Calu3 (cell line): ENCODE data around the gene IQGAP1. TPM values are rescaled to one million over a fixed set of nuclear protein-coding genes. Genes with fewer than 3 reads are reported as not detected.
"Not testable (repeated sequence)": the region's sequence is repeated elsewhere in the genome, so short reads cannot be mapped to it uniquely, and the experiment has no call there.

Experiments used
- BruUV-seq: library from RNA; stranded (reverse); fragments of 400-500 nt; replicated peaks from 2 replicates; lab custom pipeline; 2021; lab: Mats Ljungman, UMichigan
- CTCF ChIA-PET: fragments of 300-600 bp; sonication (Branson Sonifier 250); formaldehyde crosslinking; loops from one replicate; lab custom pipeline; 2022; ENCODE audit warnings: antibody characterized with exemption; lab: Charles Lee
- DNase-seq: peaks from one replicate; pipeline ENCODE4 v3.0.0; 2022
- H3K27ac Mint-ChIP-seq: one replicate; pipeline ENCODE4 v1.8.0; 2022; ENCODE audit warnings: mixed read lengths; ENCODE audit not compliant: unreplicated experiment
- H3K27me3 Mint-ChIP-seq: one replicate; pipeline ENCODE4 v1.8.0; 2022; ENCODE audit warnings: mixed read lengths; ENCODE audit not compliant: unreplicated experiment
- H3K36me3 Mint-ChIP-seq: one replicate; pipeline ENCODE4 v1.8.0; 2022; ENCODE audit warnings: mild to moderate bottlenecking, moderate library complexity, mixed read lengths; ENCODE audit not compliant: insufficient read depth, unreplicated experiment
- H3K4me1 Mint-ChIP-seq: one replicate; pipeline ENCODE4 v1.8.0; 2022; ENCODE audit warnings: mild to moderate bottlenecking, low read depth, mixed read lengths; ENCODE audit not compliant: unreplicated experiment
- H3K4me3 Mint-ChIP-seq: one replicate; pipeline ENCODE4 v1.8.0; 2022; ENCODE audit warnings: mild to moderate bottlenecking, low read depth, moderate library complexity, mixed read lengths; ENCODE audit not compliant: unreplicated experiment
- H3K9me3 Mint-ChIP-seq: one replicate; pipeline ENCODE4 v1.8.0; 2022; ENCODE audit warnings: low read depth, mixed read lengths; ENCODE audit not compliant: unreplicated experiment
- intact Hi-C: fragments of 100-400 bp; cut with micrococcal nuclease; formaldehyde crosslinking; loops from one replicate; pipeline ENCODE4 v1.10.0; 2022; ENCODE audit not compliant: unreplicated experiment
- total RNA-seq: library from RNA; stranded (reverse); gene quantifications from 2 replicates; pipeline ENCODE4 v1.2.3, GENCODE V29; 2022
- TF ChIP-seq, protein P1 (sequence below): fragments of 200-600 bp; IDR thresholded peaks from one replicate; pipeline ENCODE4 v1.8.0; 2022; ENCODE audit warnings: antibody characterized with exemption; ENCODE audit not compliant: unreplicated experiment

IQGAP1 gene
- total RNA-seq, 1 experiment from 2014 or later, result 206 TPM

DNA sequence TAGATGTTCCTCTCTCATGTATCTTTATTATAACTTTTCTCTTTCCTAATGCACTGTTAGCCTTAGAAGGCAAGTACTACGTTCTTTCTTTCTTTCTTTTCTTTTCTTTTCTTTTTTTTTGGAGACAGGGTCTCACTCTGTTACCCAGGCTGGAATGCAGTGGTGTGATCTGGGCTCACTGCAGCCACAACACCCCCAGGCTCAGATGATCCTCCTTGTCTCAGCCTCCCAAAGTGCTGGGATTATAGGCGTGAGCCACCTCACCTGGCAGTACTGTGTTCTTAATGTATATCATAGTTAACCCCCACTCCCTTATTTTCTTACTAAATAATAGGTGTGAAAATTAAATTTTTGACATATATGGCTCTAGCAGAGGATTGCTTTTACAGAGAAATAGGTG lies 23.1 kb downstream of the IQGAP1 start:
- peaks cover 2% of the 10 kb centered on the region for H3K9me3 Mint-ChIP-seq
- H3K27me3 Mint-ChIP-seq, result no peaks in the 10 kb centered on the region
- no TSS peak for BruUV-seq
- peaks cover 77% of the 10 kb centered on the region for H3K4me1 Mint-ChIP-seq
- no peak for DNase-seq
- peak overlapping the region; percentile 4 for H3K27ac Mint-ChIP-seq
- TF ChIP-seq, protein P1, sequence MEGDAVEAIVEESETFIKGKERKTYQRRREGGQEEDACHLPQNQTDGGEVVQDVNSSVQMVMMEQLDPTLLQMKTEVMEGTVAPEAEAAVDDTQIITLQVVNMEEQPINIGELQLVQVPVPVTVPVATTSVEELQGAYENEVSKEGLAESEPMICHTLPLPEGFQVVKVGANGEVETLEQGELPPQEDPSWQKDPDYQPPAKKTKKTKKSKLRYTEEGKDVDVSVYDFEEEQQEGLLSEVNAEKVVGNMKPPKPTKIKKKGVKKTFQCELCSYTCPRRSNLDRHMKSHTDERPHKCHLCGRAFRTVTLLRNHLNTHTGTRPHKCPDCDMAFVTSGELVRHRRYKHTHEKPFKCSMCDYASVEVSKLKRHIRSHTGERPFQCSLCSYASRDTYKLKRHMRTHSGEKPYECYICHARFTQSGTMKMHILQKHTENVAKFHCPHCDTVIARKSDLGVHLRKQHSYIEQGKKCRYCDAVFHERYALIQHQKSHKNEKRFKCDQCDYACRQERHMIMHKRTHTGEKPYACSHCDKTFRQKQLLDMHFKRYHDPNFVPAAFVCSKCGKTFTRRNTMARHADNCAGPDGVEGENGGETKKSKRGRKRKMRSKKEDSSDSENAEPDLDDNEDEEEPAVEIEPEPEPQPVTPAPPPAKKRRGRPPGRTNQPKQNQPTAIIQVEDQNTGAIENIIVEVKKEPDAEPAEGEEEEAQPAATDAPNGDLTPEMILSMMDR, result no peak
- CTCF ChIA-PET, result no interaction called here
- peaks cover 24% of the 10 kb centered on the region for H3K36me3 Mint-ChIP-seq
- no peak overlapping the region for H3K4me3 Mint-ChIP-seq
- intact Hi-C loops, result loop anchor here (5.0 kb wide), 1 partner anchor 74 kb away; no protein-coding TSS in a partner anchor

DNA sequence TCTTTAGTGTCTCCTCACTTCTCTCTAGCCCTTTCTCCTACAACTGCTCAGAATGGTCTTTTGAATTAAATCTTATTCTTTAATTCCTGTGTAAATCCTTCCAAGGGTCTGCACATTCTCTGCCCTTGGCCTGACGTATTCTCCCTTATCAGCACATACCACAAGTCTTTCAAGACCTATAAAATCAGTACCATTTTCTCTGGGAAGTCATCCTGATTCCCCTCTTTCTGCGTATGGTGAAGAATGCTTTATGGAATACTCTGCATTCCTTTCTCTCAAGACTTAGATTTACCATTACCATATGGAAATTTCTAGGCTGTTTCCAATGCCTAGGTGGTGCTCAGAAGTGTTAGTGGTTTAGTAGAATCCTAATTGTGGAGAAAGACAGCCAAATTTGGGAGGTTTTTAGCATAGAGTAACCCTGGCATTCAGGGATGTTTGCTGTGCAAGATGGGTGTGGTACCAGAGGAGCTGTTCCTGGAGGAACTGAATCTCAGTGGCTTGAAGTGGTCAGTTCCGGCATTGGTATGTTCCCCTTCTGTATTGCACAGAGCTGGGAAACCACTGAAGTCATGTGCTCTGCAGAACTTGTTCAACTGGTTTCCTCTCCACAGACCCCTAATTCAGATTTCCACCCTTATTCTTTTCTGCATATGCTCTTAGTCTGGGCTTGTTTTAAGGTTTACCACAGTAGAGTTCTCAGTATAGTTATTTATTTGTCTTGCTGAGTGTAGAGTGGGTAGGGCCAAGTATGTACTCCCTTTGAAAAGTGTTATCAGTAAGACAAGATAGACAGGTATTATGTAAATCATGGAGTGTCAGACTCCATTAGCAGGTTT lies 24.5 kb downstream of the IQGAP1 start:
- Mint-ChIP-seq H3K4me1 (peaks cover 63% of the 10 kb centered on the region), H3K27ac (peak overlapping the region; percentile 92), H3K36me3 (peaks cover 24% of the 10 kb centered on the region), H3K27me3 (no peaks in the 10 kb centered on the region), H3K9me3 (peaks cover 2% of the 10 kb centered on the region), H3K4me3 (peak overlapping the region; percentile 55)
- CTCF ChIA-PET, result interaction anchor here (0.8 to 2.6 kb wide), 7 partner anchors 10 to 66 kb away, joined by 3 to 11 read pairs (median 5); partner anchors contain the start of gene IQGAP1
- TF ChIP-seq, protein P1, result no peak
- DNase-seq, result peak; percentile 79
- intact Hi-C loops, result loop anchor here (1.0 to 5.0 kb wide), 2 partner anchors 10 to 75 kb away; no protein-coding TSS in a partner anchor
- no TSS peak for BruUV-seq

DNA sequence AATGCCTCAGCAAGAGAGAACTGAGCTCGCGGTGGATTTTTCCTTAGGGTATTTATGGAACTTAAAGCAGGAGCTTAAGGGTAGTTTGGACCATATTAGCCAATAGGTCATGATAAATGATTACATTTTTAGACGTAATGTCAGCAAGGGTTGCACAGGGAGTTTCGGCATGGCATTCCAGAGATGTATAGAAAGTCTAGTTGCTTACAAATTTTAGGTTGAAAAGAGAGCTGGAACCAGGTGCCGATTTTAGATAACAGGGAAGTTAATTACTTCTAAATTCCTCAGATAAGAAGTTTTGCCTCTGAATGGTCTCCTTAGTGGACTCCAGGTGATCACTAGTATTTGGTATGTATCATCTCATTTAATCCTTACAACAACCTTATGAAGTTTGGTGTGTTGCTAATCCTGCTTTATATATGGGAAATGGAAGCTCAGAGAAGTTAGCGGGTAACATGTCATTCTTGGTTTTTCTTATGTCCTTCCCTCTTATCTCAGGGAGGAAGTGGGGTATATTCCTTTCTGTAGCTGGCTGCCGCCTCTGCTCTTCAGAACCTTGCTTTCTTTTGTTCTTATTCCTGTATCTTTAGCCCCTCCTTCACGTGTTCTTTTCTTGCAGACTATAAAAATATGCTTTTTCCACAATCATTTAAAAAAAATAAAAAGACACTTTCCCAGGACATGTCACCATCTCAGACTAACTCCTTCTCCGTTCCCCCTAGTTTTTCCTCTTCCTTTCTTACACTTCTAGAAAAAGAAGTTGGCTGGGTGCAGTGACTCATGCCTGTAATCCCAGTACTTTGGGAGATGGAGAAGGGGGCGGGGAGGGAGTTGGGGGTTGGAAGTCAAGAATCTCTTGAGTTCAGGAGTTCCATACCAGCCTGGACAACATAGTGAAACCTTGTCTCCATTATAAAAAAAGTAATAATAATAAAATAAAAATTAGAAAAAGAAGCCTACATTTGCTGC lies 25.7 kb downstream of the IQGAP1 start:
- no peak for DNase-seq
- TF ChIP-seq, protein P1, result no peak
- Mint-ChIP-seq H3K4me1 (peaks cover 54% of the 10 kb centered on the region), H3K27me3 (no peaks in the 10 kb centered on the region), H3K27ac (peak overlapping the region; percentile 92), H3K9me3 (peaks cover 2% of the 10 kb centered on the region), H3K4me3 (peak overlapping the region; percentile 55), H3K36me3 (peaks cover 24% of the 10 kb centered on the region)
- intact Hi-C loops, result loop anchor here (1.0 to 5.0 kb wide), 2 partner anchors 11 to 76 kb away; no protein-coding TSS in a partner anchor
- CTCF ChIA-PET, result interaction anchor here (0.8 to 2.6 kb wide), 6 partner anchors 10 to 65 kb away, joined by 3 to 11 read pairs (median 5); partner anchors contain the start of gene IQGAP1
- BruUV-seq, result TSS peak; percentile 18

DNA sequence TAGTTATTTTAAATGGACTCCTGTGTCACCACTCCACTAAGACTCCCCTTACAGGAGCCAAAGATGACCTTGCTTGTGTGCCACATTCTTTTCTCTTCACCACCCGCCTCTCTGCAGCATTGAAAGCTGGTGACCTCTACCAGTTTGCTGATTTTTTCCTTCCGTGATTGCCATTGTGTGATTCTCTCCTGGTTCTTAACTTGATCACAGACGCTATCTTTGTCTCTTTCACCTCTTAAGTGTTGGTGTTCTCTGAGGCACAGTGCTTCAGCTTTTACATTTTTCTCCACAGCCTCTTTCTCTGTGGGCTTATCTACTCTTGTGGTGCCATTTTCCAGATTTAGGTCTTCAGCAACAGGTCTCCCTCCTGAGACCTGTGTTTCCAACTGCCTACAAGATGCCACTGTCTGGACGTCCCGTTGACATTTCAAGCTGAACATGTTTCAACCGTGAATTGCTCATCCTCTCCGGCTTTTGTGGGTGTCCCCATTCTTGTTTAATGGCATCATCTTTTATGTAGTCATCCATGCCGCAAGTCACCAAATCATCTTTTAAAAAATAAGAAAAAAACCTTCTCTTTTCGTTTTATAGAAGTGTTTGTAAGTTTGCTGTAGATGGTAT lies 26.5 kb downstream of the IQGAP1 start:
- Mint-ChIP-seq H3K36me3 (peaks cover 24% of the 10 kb centered on the region), H3K9me3 (peaks cover 2% of the 10 kb centered on the region), H3K27ac (peak overlapping the region; percentile 92), H3K4me1 (peaks cover 61% of the 10 kb centered on the region), H3K27me3 (no peaks in the 10 kb centered on the region), H3K4me3 (peak overlapping the region; percentile 55)
- TF ChIP-seq, protein P1, result no peak
- CTCF ChIA-PET, result interaction anchor here (2.6 kb wide), 1 partner anchor 14 kb away, joined by 11 read pairs; no protein-coding TSS in a partner anchor
- BruUV-seq, result no TSS peak
- intact Hi-C loops, result loop anchor here (5.0 kb wide), 1 partner anchor 77 kb away; no protein-coding TSS in a partner anchor
- DNase-seq, result no peak

DNA sequence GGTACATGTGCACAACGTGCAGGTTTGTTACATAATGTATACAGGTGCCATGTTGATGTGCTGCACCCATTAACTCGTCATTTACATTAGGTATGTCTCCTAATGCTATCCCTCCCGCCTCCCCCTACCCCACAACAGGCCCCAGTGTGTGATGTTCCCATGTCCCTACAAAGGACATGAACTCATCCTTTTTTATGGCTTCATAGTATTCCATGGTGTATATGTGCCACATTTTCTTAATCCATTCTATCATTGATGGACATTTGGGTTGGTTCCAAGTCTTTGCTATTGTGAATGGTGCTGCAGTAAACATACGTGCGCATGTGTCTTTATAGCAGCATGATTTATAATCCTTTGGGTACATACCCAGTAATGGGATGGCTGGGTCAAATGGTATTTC lies 28.0 kb downstream of the IQGAP1 start:
- DNase-seq, intact Hi-C loops, H3K4me3 Mint-ChIP-seq, BruUV-seq, H3K9me3 Mint-ChIP-seq, H3K27me3 Mint-ChIP-seq, CTCF ChIA-PET: not testable (repeated sequence)
- Mint-ChIP-seq H3K4me1 (peaks cover 71% of the 10 kb centered on the region), H3K36me3 (peaks cover 16% of the 10 kb centered on the region), H3K27ac (peak overlapping the region; percentile 92)
